ENCODE results near the gene RBM26.

Gene RBM26

GRCh38 chr13:79318664-79319063 lies 87.4 kb downstream of the RBM26 start:
- Mint-ChIP-seq H3K4me3 (no peak overlapping the region), H3K36me3 (ENCODE audit: low read depth) (peaks cover 45% of the 10 kb centered on the region), H3K4me1 (no peaks in the 10 kb centered on the region), H3K27me3 (ENCODE audit: low read depth, poor library complexity) (no peaks in the 10 kb centered on the region), H3K9me3 (no peaks in the 10 kb centered on the region), H3K27ac (no peak overlapping the region)
- DNase-seq, result no peak
- no peak for TF ChIP-seq CTCF (IDR thresholded peaks at IDR 0.05)

- no peaks in the 10 kb centered on the region for H3K27me3 Mint-ChIP-seq (ENCODE audit: low read depth, poor library complexity)
- H3K4me1 Mint-ChIP-seq, result no peaks in the 10 kb centered on the region
- H3K9me3 Mint-ChIP-seq, result no peaks in the 10 kb centered on the region
- no peak for DNase-seq
- no peak overlapping the region for H3K27ac Mint-ChIP-seq
- H3K36me3 Mint-ChIP-seq (ENCODE audit: low read depth), result peaks cover 45% of the 10 kb centered on the region
- TF ChIP-seq CTCF (IDR thresholded peaks at IDR 0.05), result no peak
- H3K4me3 Mint-ChIP-seq, result no peak overlapping the region
Observed at GRCh38 chr13:79317856-79318255, 88.2 kb downstream of the RBM26 start.

GRCh38 chr13:79314652-79315051 lies 91.4 kb downstream of the RBM26 start:
- Mint-ChIP-seq H3K27ac (peak overlapping the region; percentile 10), H3K36me3 (ENCODE audit: low read depth) (peaks cover 26% of the 10 kb centered on the region), H3K4me3 (no peak overlapping the region), H3K27me3 (ENCODE audit: low read depth, poor library complexity) (peaks cover 2% of the 10 kb centered on the region), H3K4me1 (no peaks in the 10 kb centered on the region), H3K9me3 (no peaks in the 10 kb centered on the region)
- TF ChIP-seq CTCF (IDR thresholded peaks at IDR 0.05), result no peak
- no peak for DNase-seq

DNA sequence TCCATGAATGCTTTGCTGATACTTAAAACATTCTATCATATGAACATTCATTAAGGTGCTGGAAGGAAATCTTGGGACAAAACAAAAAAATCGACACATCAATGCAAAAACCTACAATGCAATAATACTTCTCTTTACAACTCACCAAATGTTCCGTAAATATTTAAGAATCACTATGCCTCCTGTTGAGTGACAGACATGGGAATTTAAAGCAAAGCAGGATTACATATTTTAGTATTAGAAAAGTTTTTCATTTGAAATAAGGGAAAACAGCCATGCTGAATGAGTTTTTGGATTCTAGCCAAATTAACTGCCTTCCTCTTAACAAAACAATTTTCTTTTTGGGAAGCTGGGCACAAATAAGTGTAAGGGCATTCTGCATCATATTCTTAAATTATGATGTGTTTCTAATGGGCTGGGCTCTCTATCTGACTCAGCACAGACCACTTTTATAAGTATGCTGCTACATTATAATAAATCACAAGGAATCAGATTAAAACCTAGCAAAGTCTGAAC lies 93.7 kb downstream of the RBM26 start:
- Mint-ChIP-seq H3K27ac (no peak overlapping the region), H3K4me1 (no peaks in the 10 kb centered on the region), H3K27me3 (ENCODE audit: low read depth, poor library complexity) (peaks cover 3% of the 10 kb centered on the region), H3K9me3 (no peaks in the 10 kb centered on the region), H3K36me3 (ENCODE audit: low read depth) (peaks cover 5% of the 10 kb centered on the region), H3K4me3 (no peak overlapping the region)
- TF ChIP-seq CTCF (IDR thresholded peaks at IDR 0.05), result no peak
- no peak for DNase-seq

GRCh38 chr13:79311386-79311785 lies 94.7 kb downstream of the RBM26 start:
- H3K9me3 Mint-ChIP-seq, result no peaks in the 10 kb centered on the region
- no peaks in the 10 kb centered on the region for H3K4me1 Mint-ChIP-seq
- no peak overlapping the region for H3K4me3 Mint-ChIP-seq
- TF ChIP-seq CTCF (IDR thresholded peaks at IDR 0.05), result no peak
- peaks cover 3% of the 10 kb centered on the region for H3K27me3 Mint-ChIP-seq (ENCODE audit: low read depth, poor library complexity)
- peak overlapping the region; percentile 21 for H3K27ac Mint-ChIP-seq
- DNase-seq, result no peak
- peaks cover 5% of the 10 kb centered on the region for H3K36me3 Mint-ChIP-seq (ENCODE audit: low read depth)

DNA sequence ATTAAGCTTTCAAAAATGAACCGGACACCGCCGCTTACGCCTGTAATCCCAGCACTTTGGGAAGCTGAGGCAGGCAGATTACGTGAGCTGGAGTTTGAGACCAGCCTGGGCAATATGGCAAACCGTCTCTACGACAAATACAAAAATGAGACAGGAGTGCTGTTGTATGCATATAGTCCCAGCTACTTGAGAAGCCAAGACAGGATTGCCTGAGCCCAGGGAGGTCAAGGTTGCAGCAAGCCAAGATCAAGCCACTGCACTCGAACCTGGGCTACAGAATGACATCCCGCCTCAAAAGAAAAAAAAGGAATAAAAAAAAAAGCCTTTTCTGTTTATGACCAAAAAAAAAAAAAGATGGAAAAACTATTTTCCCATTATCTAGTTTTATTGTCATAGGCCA lies 96.4 kb downstream of the RBM26 start:
- peaks cover 5% of the 10 kb centered on the region for H3K36me3 Mint-ChIP-seq (ENCODE audit: low read depth)
- TF ChIP-seq CTCF (IDR thresholded peaks at IDR 0.05), result no peak
- no peaks in the 10 kb centered on the region for H3K9me3 Mint-ChIP-seq
- DNase-seq, result no peak
- H3K27ac Mint-ChIP-seq, result no peak overlapping the region
- no peaks in the 10 kb centered on the region for H3K4me1 Mint-ChIP-seq
- no peak overlapping the region for H3K4me3 Mint-ChIP-seq
- peaks cover 3% of the 10 kb centered on the region for H3K27me3 Mint-ChIP-seq (ENCODE audit: low read depth, poor library complexity)

Measured in nephron progenitor cell (in vitro differentiated cells).